ENCODE measurements around the gene MPZL1.
"Not testable (repeated sequence)": the region's sequence is repeated elsewhere in the genome, so short reads cannot be mapped to it uniquely, and the experiment has no call there.

MPZL1 gene

GRCh38 chr1:167719715-167720421 lies 1.9 kb upstream of the MPZL1 start:
- DNase-seq = not testable (repeated sequence)

GRCh38 chr1:167720965-167721616 lies 691 bp upstream of the MPZL1 start:
- no peak for DNase-seq

- DNase-seq = peak; percentile 32
These were observed 529 bp downstream of the MPZL1 start for GRCh38 chr1:167722152-167722869.

GRCh38 chr1:167722870-167723251 lies 1.1 kb downstream of the MPZL1 start:
- no peak for DNase-seq

- DNase-seq = no peak
These were observed 2.0 kb downstream of the MPZL1 start for GRCh38 chr1:167723707-167724323.

- no peak for DNase-seq
These were observed 4.2 kb downstream of the MPZL1 start for GRCh38 chr1:167726008-167726407.

- no peak for DNase-seq
These were observed 7.1 kb downstream of the MPZL1 start for GRCh38 chr1:167728818-167729410.

- no peak for DNase-seq
These were observed 12.4 kb downstream of the MPZL1 start for GRCh38 chr1:167734227-167734626.

GRCh38 chr1:167734841-167735240 lies 13.1 kb downstream of the MPZL1 start:
- DNase-seq = no peak

GRCh38 chr1:167737169-167737568 lies 15.4 kb downstream of the MPZL1 start:
- no peak for DNase-seq

GRCh38 chr1:167738158-167738557 lies 16.4 kb downstream of the MPZL1 start:
- DNase-seq = no peak

GRCh38 chr1:167739752-167740151 lies 18.0 kb downstream of the MPZL1 start:
- no peak for DNase-seq

GRCh38 chr1:167741103-167741502 lies 19.3 kb downstream of the MPZL1 start:
- DNase-seq = not testable (repeated sequence)

- not testable (repeated sequence) for DNase-seq
These were observed 20.7 kb downstream of the MPZL1 start for GRCh38 chr1:167742392-167743057.

GRCh38 chr1:167744901-167745300 lies 23.1 kb downstream of the MPZL1 start:
- DNase-seq = no peak

- no peak for DNase-seq
These were observed 24.4 kb downstream of the MPZL1 start for GRCh38 chr1:167746013-167746672.

- DNase-seq = no peak
These were observed 25.3 kb downstream of the MPZL1 start for GRCh38 chr1:167746988-167747655.

- no peak for DNase-seq
These were observed 26.2 kb downstream of the MPZL1 start for GRCh38 chr1:167747988-167748387.

- no peak for DNase-seq
These were observed 27.1 kb downstream of the MPZL1 start for GRCh38 chr1:167748906-167749305.

- DNase-seq = no peak
These were observed 28.0 kb downstream of the MPZL1 start for GRCh38 chr1:167749741-167750140.

- DNase-seq = no peak
These were observed 28.9 kb downstream of the MPZL1 start for GRCh38 chr1:167750641-167751040.

Measured in activated naive CD4-positive, alpha-beta T cell treated with Interleukin-2 at 50 U/mL for 16 hours (primary cell).